ENCODE data around the gene PERM1.
A peak's percentile ranks its signal among the peaks of the same experiment; 100 is the strongest.

The PERM1 gene

DNA sequence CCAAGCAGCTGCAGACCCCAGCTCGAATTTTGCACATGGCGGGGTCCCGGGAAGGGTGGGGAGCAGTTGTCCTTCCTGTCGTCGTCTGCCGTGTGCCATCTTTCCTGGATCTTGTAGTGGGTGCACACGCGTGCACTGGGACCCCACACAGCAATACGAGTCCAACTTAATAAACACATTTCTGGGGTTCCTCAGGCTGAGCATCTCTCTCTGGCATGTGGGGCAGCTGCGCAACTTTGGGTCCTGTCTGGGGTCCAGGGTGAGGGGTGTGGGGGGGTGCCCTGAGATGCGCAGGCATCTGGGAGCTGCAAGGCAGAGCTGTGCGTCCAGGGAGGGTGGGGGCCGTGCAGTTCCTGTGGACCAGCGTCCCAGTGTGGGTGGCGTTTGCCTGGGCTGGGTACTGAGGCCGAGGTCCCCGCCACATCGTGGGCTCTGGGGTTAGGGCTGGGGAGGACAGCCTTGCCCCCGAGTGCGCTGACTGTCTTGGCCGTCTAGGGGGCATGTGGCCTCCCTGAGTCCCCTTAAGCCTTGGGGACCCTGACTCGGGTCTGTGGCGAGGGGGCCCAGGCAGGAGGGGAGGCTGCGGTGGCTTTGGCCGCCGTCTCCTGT is 16.3 kb downstream of the PERM1 start:
- DNase-seq (ENCODE audit: low spot score), result no peak

DNA sequence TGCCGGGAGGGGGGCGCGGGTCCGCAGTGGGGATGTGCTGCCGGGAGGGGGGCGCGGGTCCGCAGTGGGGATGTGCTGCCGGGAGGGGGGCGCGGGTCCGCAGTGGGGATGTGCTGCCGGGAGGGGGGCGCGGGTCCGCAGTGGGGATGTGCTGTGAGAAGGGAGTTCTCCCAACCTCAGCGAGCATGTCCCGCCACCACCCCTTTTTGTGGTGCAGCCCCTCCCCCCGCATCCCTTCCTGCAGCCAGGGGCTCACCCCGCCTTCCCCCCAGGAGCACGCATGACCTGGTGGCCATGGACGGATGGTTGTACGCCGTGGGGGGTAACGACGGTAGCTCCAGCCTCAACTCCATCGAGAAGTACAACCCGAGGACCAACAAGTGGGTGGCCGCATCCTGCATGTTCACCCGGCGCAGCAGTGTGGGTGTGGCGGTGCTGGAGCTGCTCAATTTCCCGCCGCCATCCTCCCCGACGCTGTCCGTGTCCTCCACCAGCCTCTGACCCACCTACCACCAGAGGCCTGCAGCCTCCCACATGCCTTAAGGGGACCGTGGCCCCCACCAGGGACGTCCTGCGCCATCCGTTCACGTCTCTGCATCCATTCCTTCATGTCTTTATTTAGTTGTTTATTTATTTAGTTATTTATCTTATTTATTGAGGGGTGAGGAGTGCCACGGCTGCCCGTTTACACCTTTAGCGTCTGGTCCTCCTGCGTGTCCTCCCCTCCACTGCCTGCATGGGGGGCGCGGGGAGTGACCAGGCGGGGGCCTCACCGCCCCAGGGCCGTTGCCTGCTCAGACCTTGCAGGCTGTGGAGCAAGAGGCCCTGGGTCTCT is 17.0 kb downstream of the PERM1 start:
- no peak for DNase-seq (ENCODE audit: low spot score)

DNA sequence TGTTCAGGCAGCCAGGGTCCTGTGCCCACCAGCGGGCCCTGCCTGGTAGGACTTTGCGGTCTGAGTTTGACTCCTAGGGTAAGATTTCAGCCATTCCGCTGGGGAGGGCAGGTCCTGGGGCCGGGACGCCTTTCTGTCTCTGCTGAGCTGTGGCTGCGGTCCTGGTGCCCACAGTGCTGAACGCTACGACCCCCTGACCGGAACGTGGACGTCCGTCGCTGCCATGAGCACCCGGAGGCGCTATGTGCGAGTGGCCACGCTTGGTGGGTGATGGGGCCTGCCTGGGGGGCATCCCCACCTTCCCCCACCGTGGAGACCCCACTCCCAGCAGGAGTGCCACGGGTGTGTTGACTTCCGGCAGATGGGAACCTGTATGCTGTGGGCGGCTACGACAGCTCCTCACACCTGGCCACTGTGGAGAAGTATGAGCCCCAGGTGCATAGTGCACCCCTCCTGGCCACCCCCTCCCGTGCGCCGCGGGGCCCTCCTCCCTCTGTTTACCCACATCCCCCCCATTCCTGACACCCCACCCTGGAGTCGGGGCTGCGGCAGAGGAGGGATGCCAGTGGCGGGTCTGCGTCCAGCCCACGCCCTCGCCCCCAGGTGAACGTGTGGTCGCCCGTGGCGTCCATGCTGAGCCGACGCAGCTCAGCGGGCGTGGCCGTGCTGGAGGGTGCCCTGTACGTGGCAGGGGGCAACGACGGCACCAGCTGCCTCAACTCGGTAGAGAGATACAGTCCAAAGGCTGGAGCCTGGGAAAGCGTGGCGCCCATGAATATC is 18.0 kb downstream of the PERM1 start:
- no peak for DNase-seq (ENCODE audit: low spot score)

GRCh38 chr1:963301-963651 is 18.6 kb downstream of the PERM1 start:
- no peak for DNase-seq (ENCODE audit: low spot score)

DNA sequence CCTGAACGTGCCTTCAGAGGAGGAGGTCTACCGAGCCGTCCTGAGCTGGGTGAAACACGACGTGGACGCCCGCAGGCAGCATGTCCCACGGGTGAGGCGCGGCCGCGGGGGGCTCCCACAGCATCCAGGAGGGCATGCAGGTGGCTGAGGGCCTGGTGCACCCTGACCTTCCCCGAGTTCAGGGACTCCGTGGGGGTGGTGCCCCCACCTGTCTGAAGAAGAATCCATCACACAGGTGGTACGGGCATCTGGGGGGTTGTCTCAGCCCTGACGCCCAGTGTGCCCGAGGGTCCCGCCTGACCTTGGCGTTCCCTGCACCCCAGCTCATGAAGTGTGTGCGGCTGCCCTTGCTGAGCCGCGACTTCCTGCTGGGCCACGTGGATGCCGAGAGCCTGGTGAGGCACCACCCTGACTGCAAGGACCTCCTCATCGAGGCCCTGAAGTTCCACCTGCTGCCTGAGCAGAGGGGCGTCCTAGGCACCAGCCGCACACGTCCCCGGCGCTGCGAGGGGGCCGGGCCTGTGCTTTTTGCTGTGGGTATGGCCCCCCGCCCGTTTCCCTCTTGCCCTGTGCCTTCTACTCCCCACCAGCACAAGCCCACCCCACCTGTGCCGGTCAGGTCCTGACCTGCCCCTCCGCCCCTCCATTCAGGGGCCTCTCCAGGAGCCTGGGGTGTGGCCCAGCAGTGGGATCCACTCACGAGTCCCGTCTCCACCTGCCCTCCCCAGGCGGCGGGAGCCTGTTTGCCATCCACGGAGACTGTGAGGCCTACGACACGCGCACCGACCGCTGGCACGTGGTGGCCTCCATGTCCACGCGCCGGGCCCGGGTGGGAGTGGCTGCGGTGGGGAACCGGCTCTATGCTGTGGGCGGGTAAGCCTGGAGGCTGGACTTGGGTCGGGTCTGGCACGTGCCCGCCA is 19.3 kb downstream of the PERM1 start:
- no peak for DNase-seq (ENCODE audit: low spot score)

GRCh38 chr1:961132-961669 is 20.7 kb downstream of the PERM1 start:
- no peak for DNase-seq (ENCODE audit: low spot score)

- no peak for DNase-seq (ENCODE audit: low spot score)
Measured at GRCh38 chr1:960363-961131, 21.3 kb downstream of the PERM1 start, which contains the start of gene KLHL17. Gene KLHL17, plus strand, starts transcription at chr1:960584. Its CDS starts 110 bp downstream, at chr1:960694.

- DNase-seq (ENCODE audit: low spot score), result no peak
Measured at GRCh38 chr1:959731-960362, 22.0 kb downstream of the PERM1 start.

DNA sequence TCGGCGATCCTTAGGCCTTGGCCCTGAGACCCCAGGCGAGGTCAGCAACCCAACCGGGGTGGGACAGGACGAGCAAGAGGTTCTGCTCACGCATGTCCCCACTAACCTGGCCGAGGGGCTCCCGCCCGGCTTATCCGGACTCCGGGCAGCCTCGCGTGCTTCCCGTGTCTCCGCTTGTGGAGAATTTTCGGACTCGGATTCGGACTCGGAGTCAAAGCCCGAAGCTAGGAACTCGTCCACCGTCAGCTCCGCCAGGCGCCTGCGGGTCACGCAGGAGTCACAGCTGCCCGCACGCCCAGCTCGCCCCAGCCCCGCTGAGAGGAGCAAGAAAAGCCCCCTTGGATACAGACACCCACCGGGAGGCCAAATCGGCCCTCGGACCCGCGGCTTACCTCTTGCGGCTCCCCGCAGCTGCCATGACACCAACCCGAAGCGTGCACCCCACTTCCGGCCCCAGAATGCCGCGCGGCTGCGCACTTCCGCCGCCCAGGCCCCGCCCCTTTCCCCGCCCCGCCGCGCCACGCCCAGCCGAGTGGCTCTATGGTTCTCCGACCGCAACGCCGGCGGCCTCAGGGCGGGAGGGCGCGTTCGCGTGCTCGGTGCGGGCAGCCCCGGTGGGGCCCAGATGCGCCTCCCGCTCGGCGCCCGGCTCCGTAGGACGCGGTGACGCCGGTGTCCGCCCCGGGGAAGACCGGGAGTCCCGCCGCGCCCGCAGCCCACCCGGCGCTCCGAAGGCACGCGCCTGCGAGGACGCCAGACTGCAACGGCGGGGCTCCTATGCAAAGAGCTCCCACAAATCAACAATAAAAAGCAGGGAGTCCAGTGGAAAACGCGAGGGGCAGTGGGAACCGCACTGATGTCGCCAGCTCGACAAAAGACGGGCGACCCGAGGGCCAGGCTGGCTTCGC is 22.8 kb downstream of the PERM1 start, which contains the start of gene NOC2L:
NOC2L (minus strand) TSS at position 434 of the 908 bp plus-strand sequence; CDS start at position 418, 16 bp downstream.
- peak; percentile 99 for DNase-seq (ENCODE audit: low spot score)

DNA sequence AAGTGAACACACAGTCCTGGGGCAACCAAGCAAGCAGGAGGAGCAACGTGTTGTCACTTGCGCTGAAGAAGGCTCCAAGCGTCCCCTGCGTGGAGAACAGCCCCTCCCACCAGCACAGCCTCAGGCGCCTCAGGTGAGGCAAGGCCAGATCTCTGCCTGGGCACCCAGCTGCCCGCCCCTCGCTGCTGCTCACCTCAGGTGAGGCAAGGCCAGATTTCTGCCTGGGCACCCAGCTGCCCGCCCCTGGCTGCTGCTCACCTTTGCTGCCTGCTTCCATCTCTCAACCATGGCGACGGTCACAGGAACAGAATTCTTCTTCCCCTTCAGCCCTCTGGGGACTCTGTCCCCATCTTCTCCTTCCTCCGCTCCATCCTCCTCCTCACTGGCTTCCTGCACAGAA is 25.3 kb downstream of the PERM1 start:
- no peak for DNase-seq (ENCODE audit: low spot score)

DNA sequence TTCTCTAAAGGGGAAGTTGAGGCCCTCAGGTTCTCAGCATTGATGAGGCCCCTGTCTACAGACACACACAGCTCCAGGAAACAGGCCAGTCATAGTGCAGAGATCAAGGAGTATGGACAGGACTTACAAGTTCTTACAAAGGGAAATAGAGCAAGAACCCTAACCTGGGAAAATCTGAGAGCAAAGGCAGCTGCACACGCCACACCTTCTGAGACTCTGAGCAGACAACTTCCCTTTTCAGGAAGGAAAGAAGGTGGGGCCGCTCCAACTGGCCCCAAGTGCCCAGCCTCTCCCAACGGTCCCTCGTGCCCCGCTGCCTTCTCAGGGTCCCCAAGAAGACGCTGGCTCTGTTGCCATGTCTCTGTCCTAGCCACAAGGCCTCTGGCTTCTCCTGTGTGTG is 26.4 kb downstream of the PERM1 start:
- no peak for DNase-seq (ENCODE audit: low spot score)

- no peak for DNase-seq (ENCODE audit: low spot score)
Measured at GRCh38 chr1:954927-955326, 27.0 kb downstream of the PERM1 start.

DNA sequence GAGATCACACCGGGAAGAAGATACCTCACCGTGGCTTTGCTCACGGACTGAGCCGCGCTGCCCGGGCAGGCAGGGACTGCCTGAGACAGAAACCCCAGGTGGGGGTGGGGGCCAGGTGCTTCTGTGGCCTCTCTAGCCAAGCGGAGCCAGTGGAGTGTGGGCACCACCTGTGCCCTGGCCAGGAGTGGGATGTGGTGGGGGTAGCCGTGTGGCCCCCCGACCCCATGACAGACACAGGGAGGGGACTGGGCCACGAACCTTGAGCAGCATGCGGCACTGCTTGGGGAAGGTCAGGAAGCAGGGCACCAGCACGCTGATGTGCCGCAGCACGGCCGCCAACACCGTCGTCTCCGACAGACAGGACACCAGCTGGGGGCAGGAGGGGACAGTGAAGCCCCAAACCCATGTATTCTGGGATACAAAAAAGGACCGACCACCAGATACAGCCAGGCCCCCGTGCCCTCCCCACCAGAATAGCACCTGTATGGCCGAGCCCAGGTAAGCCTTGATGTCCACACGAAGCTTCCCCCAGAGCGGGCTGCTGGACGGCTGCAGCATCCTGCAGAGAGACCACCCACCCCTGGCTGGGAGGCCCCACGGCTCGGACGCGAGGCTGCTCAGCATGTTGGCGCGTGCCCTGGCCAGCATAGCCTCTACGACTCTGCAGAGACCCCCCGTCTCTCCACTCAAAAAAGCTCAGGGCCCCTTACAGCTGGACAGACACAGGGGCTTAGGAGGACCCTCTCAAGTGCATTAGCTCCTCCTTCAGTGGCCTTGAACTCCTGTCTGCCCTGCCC is 28.2 kb downstream of the PERM1 start:
- DNase-seq (ENCODE audit: low spot score), result no peak

GRCh38 chr1:952603-953002 is 29.3 kb downstream of the PERM1 start:
- DNase-seq (ENCODE audit: low spot score), result no peak

DNA sequence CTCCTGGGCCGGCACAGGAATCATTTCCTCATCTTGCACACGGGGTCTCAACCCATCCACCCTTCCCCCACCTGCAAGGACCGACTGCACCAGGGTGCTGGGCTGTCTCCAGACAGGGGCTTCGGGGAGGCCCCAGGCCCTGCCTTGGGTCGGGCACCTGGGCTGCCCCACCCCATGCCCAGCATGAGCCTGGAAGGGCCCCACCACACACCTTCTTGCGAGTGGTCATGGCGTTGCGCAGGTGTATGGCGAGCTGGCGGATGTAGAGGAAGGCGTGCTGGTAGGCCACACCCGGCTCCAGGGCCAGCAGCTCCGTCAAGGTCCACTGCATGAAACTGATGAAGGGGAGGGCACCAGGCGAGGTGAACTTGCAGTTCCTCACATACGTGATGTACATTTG is 29.7 kb downstream of the PERM1 start:
- DNase-seq (ENCODE audit: low spot score), result no peak

DNA sequence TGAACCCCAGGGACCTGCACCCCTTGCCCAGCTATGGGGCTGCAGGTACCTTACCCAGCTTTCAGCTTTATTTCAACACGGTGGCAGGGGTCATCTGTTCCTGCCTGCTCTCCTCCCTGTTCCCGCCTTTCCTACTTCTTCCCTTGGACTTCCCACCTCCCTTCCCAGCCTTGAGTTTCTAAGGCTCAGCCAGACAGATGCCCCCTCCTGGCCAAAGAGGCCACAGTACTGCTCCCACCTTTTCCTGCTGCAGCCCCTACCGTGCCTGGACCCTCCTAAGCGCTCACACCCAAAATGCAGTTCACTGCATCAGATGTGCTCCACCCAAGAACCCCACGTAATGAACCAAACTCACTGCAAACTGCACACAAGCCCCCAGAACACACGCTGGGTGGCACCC is 30.5 kb downstream of the PERM1 start:
- DNase-seq (ENCODE audit: low spot score), result no peak

DNA sequence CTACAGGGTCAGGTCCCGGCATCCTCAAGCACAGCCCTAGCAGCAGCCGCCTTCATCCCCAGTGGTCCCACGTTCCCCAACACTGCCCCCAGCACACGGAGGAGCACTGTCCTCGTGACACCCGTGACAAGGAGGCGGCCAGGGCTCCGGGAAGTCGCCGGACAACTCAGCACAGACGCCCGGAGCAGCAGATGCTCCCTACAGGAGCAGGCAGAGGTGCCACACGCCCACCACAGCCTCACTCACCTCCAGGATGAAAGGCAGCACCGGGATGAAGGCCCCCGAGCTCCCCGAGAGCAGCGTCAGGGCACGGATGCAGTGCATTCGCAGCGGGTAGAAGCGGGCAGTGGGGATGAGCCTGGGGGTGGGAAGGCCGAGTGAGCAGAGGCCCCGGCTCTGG is 31.0 kb downstream of the PERM1 start:
- no peak for DNase-seq (ENCODE audit: low spot score)

- no peak for DNase-seq (ENCODE audit: low spot score)
Measured at GRCh38 chr1:950268-950667, 31.6 kb downstream of the PERM1 start.
